K562 (cell line): ENCODE measurements around the gene SLC33A1. TPM values are rescaled to one million over a fixed set of nuclear protein-coding genes. Genes with fewer than 3 reads are reported as not detected.

Source experiments
- ATAC-seq: fragments of 200-7000 bp; cut with Tn5 transposase; 3 replicates; pipeline ENCODE4 v1.9.1; 2020; ENCODE audit warnings: moderate library complexity
- BruUV-seq: library from RNA; stranded (reverse); fragments of 400-500 nt; replicated peaks from 2 replicates; lab custom pipeline; 2021; lab: Mats Ljungman, UMichigan
- CTCF ChIA-PET: fragments of 300-600 bp; formaldehyde crosslinking; extraction: SDS; loops from one replicate; lab custom pipeline; 2021; ENCODE audit warnings: low intra/inter-chr PET ratio; lab: Yijun Ruan, JAX
- POLR2A ChIA-PET: fragments of 300-600, 350-650 bp; sonication (Branson Sonifier 250); formaldehyde crosslinking; extraction: SDS; loops from one replicate; lab custom pipeline; 2021; ENCODE audit warnings: antibody characterized with exemption, inconsistent platforms; lab: Yijun Ruan, JAX
- DNase-seq, 4 experiments: peaks; one replicate each; pipeline versions ENCODE4 v3.0.0 to v3.0.0-alpha.2; 2011 to 2018; ENCODE audit warnings: low spot score in 3 of 4, mixed read lengths in 3 of 4; ENCODE audit errors: extremely low read depth in 1 of 4
- FAIRE-seq: peaks from 2 replicates; lab custom pipeline; 2011; peaks lifted over from hg19 to GRCh38; lab: Jason Lieb, UNC
- H2AFZ ChIP-seq: 2 replicates; pipeline ENCODE4 v1.6.0; 2011; ENCODE audit warnings: low read depth, low read length, control low read depth, inconsistent platforms
- H3K27ac ChIP-seq: fragments of 200-600 bp; 3 replicates; pipeline ENCODE4 v1.8.0; 2011; ENCODE audit warnings: low read depth, mild to moderate bottlenecking, control low read depth, inconsistent platforms, low read length, moderate library complexity, mixed read lengths; ENCODE audit errors: extremely low read depth
- H3K27me3 ChIP-seq, 2 experiments: fragments of 300-600 bp in 1 of 2; 2 replicates in 1 of 2; 3 replicates in 1 of 2; pipeline versions ENCODE4 v1.6.0 to v1.8.0; 2011; ENCODE audit warnings: inconsistent platforms in 2 of 2, low read length in 2 of 2, mild to moderate bottlenecking in 1 of 2, mixed read lengths in 1 of 2, moderate library complexity in 1 of 2; ENCODE audit not compliant: control insufficient read depth in 2 of 2, insufficient read depth in 2 of 2
- H3K36me3 ChIP-seq: fragments of 300-600 bp; 3 replicates; pipeline ENCODE4 v1.8.0; 2011; ENCODE audit warnings: mild to moderate bottlenecking, low read length, inconsistent platforms; ENCODE audit not compliant: control insufficient read depth, insufficient read depth
- H3K4me1 ChIP-seq, 2 experiments: fragments of 200-600 bp in 1 of 2; replicated peaks in 1 of 2; 2 replicates in 1 of 2; 3 replicates in 1 of 2; pipeline versions ENCODE4 v1.5.1 to v1.8.0; 2011; ENCODE audit warnings: inconsistent platforms in 2 of 2, low read length in 2 of 2, mild to moderate bottlenecking in 1 of 2, mixed read lengths in 1 of 2, moderate library complexity in 1 of 2; ENCODE audit not compliant: control insufficient read depth in 2 of 2, insufficient read depth in 2 of 2
- H3K4me2 ChIP-seq: 2 replicates; pipeline ENCODE4 v1.6.1; 2011; ENCODE audit warnings: low read length, control low read depth, inconsistent platforms, mixed read lengths; ENCODE audit not compliant: insufficient read depth
- H3K4me3 ChIP-seq: fragments of 200-600 bp; sonication (generic), shearing (Covaris generic); 2 replicates; pipeline ENCODE4 v1.5.1; 2016; ENCODE audit warnings: control low read depth, inconsistent platforms
- H3K79me2 ChIP-seq: fragments of 200-600 bp; 3 replicates; pipeline ENCODE4 v1.8.0; 2011; ENCODE audit warnings: low read length, inconsistent platforms; ENCODE audit not compliant: control insufficient read depth, insufficient read depth
- H3K9ac ChIP-seq, 2 experiments: 2 replicates each; pipeline versions ENCODE4 v1.6.0 to v1.6.1; 2011; ENCODE audit warnings: low read depth in 2 of 2, low read length in 2 of 2, control low read depth in 1 of 2, inconsistent platforms in 1 of 2, mild to moderate bottlenecking in 1 of 2, mixed read lengths in 1 of 2; ENCODE audit not compliant: insufficient read depth in 1 of 2
- H3K9me1 ChIP-seq: one replicate; pipeline ENCODE4 v1.6.0; 2011; ENCODE audit warnings: inconsistent platforms, mild to moderate bottlenecking, low read length, moderate library complexity; ENCODE audit not compliant: control insufficient read depth, insufficient read depth
- H3K9me3 ChIP-seq: replicated peaks from 2 replicates; pipeline ENCODE4 v1.5.1; 2011; ENCODE audit warnings: low read depth, low read length, inconsistent platforms; ENCODE audit not compliant: control insufficient read depth, insufficient read depth
- H4K20me1 ChIP-seq: replicated peaks from 2 replicates; pipeline ENCODE4 v1.6.1; 2011; ENCODE audit warnings: low read length, inconsistent platforms, mixed read lengths; ENCODE audit not compliant: control insufficient read depth, insufficient read depth
- ARID4B ChIP-seq: sonication (generic); formaldehyde crosslinking; IDR thresholded peaks from 2 replicates; pipeline ENCODE4 v1.8.0; 2022; ENCODE audit warnings: mild to moderate bottlenecking, missing genetic modification reagents
- BACH1 ChIP-seq: fragments of 200-800 bp; sonication (Bioruptor generic); IDR thresholded peaks from 2 replicates; pipeline ENCODE4 v1.6.1; 2016; ENCODE audit warnings: missing genetic modification characterization, missing compliant biosample characterization
- NKRF ChIP-seq: fragments of 450-650 bp; IDR thresholded peaks from 2 replicates; pipeline ENCODE4 v1.6.1; 2016; ENCODE audit warnings: borderline replicate concordance
- PTTG1 ChIP-seq: fragments of 450-650 bp; IDR thresholded peaks from 2 replicates; pipeline ENCODE4 v1.6.1; 2016; ENCODE audit warnings: low read depth, mild to moderate bottlenecking, missing genetic modification characterization, missing compliant biosample characterization
- RBFOX2 ChIP-seq: fragments of 200-400 bp; formaldehyde crosslinking; IDR thresholded peaks from 2 replicates; pipeline ENCODE4 v1.6.1; 2017; ENCODE audit warnings: low read depth, mild to moderate bottlenecking, low read length, moderate library complexity
- ZNF197 ChIP-seq: fragments of 200-800 bp; sonication (Bioruptor generic); IDR thresholded peaks from 2 replicates; pipeline ENCODE4 v1.6.1; 2016; ENCODE audit warnings: low read depth, missing genetic modification characterization, missing compliant biosample characterization
- ZNF23 ChIP-seq: fragments of 250-450 bp; sonication (Bioruptor Pico); IDR thresholded peaks from 2 replicates; pipeline ENCODE4 v1.4.0; 2020; ENCODE audit warnings: mild to moderate bottlenecking
- whole genome bisulfite sequencing: fragments of 100-300 bp; shearing (Covaris generic); methylation state at CpG from one replicate; pipeline ENCODE4 v1.1.6; 2016; ENCODE audit warnings: low coverage, mixed read lengths; ENCODE audit not compliant: insufficient coverage; ENCODE audit errors: missing lambda C conversion rate; 5-methylcytosine and 5-hydroxymethylcytosine counted together
- in situ Hi-C: fragments of 300-500 bp; cut with MboI; formaldehyde crosslinking; loops from 4 replicates; pipeline ENCODE4 v1.15.0; 2018; ENCODE audit warnings: inconsistent platforms, mixed read lengths
- intact Hi-C: fragments of 100-400 bp; cut with micrococcal nuclease; formaldehyde crosslinking; loops from 2 replicates; pipeline ENCODE4 v1.14.2; 2022
- polyA plus RNA-seq, 8 experiments: library from polyadenylated mRNA; depleted of rRNA in 4 of 8; stranded (reverse) in 5 of 8; unstranded in 3 of 8; fragments of >200 nt; fragmentation: Nextera tagmentation in 2 of 8; fragmentation: Illumina TruSeq in 1 of 8; extraction: Ambion mirVana in 2 of 8; extraction: Trizol in 1 of 8; gene quantifications; 2 replicates each; pipeline versions ENCODE4 v1.2.1 to v1.2.3, GENCODE V29; 2011 to 2014; ENCODE audit warnings: inconsistent platforms in 1 of 8, missing spikeins in 1 of 8
- total RNA-seq, 7 experiments: library from RNA; depleted of rRNA in 6 of 7; stranded (reverse); fragments of >200 nt in 6 of 7; fragmentation: Illumina TruSeq in 2 of 7; extraction: Trizol in 2 of 7; gene quantifications; 2 replicates each; pipeline versions ENCODE4 v1.2.1 to v1.2.3, GENCODE V29; 2011 to 2021; ENCODE audit warnings: low replicate concordance in 1 of 7

Gene SLC33A1
- total and polyA plus RNA-seq, 9 of the 15 experiments (the other 6 are each of a cell fraction or from before 2014, with no cell fraction given) = 6.2 to 26.8 (median 19.6) TPM

GRCh38 chr3:155876037-155876436 lies 21.8 kb upstream of the SLC33A1 start:
- no peaks in the 10 kb centered on the region for H3K27me3 ChIP-seq
- H2AFZ ChIP-seq = no peak overlapping the region
- intact Hi-C loops (no loop called here), in situ Hi-C loops (no loop called here)
- H3K79me2 ChIP-seq = peaks cover 100% of the 10 kb centered on the region
- H3K9me3 ChIP-seq = no peaks in the 10 kb centered on the region
- H3K36me3 ChIP-seq = peaks cover 10% of the 10 kb centered on the region; the same call in 2 of the 3 replicates
- peaks cover 17 to 33% of the 10 kb centered on the region in 2 experiments; a peak in 4 of 5 replicates for H3K4me1 ChIP-seq
- ChIA-PET CTCF (no interaction called here), POLR2A (no interaction called here)
- peak overlapping the region; percentile 62 for H3K4me2 ChIP-seq
- H3K9me1 ChIP-seq = no peaks in the 10 kb centered on the region
- no peak for DNase-seq
- no TSS peak for BruUV-seq
- TF ChIP-seq NKRF (no peak), RBFOX2 (0 out of 2 replicates have a peak, but pooled peaks have one; percentile 19), ZNF23 (CRISPR knock-in tag) (no peak), ZNF197 (CRISPR knock-in tag) (no peak), ARID4B (CRISPR knock-in tag) (no peak), PTTG1 (tag) (no peak), BACH1 (tag) (no peak)
- no peak overlapping the region for H3K4me3 ChIP-seq
- WGBS = 18% methylated on average over 3 of the region's 3 CpGs
- H4K20me1 ChIP-seq = peaks cover 6% of the 10 kb centered on the region; the same call in 1 of the 2 replicates
- H3K9ac ChIP-seq = no peak overlapping the region
- no peak for FAIRE-seq
- no peak overlapping the region for H3K27ac ChIP-seq
- ATAC-seq = peak; percentile 14
